GM19372 (cell line): ENCODE results near the gene FTH1.
"Not testable (repeated sequence)": the region's sequence is repeated elsewhere in the genome, so short reads cannot be mapped to it uniquely, and the experiment has no call there.

Experiments
- ATAC-seq: cut with Tn5 transposase; IDR thresholded peaks from one replicate; pipeline ENCODE4 v1.9.1; 2021; ENCODE audit warnings: mild to moderate bottlenecking, low read depth, moderate library complexity; ENCODE audit not compliant: unreplicated experiment

FTH1 gene

GRCh38 chr11:61964666-61965271 is 2.7 kb downstream of the FTH1 start:
- ATAC-seq: not testable (repeated sequence)

DNA sequence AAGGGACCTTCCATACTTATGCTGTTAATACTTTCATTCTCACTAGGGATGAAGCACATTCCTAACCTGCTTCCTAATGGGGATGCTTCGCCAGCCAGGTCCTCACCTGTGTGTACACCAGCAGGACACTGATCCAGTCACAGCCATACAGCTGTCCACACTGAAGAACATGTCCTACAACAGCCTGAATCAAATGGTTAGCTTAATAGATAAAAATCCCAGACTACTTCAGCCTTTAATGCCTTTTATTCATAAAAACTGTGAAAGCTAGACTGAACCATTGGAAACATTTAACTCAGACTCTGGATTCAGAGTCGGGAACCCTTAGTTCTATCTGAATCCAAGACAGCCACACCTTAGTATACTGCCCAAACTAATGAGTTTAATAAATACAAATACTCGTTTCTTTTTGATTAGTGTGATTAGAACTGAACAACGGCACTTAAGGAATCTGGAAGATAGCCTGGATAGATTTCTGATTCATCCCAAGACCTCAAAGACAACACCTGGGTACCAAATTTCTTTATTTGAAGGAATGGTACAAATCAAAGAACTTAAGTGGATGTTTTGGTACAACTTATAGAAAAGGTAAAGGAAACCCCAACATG is 3.3 kb downstream of the FTH1 start:
- no peak for ATAC-seq

DNA sequence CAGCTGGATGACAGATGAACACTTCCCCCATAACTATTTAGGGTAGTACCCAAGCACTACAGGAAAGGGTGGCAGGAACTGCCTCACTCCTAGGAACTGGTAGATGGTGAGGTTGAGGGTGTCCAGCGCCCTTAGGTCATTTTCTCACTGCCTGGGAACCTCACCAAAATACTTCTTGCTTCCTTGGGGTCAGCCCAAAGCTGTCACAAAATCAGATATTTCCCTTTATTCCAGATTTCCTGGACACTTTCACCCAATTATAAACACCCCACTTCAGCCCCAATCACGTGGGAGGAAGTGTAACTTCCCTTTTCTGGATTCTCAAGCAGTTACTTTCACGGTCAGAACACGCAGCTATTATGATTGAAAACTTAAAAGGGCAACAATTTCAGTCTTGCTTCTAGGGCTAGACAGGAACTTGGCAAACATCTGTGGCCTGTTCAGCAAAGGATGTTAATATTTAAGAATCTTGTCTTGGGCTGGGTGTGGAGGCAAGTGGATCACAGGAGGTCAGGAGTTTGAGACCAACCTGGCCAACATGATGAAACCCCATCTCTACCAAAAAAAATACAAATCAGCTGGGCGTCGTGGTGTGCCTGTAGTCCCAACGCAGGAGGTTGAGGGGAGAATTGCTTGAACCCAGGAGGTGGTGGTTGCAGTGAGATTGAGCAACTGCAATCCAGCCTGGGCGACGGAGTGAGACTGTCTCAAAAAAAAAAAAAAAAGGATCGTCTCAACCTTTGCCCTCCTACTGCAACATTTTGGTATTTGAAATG is 4.0 kb downstream of the FTH1 start:
- ATAC-seq: no peak

GRCh38 chr11:61963016-61963281 is 4.5 kb downstream of the FTH1 start:
- ATAC-seq: no peak

GRCh38 chr11:61962213-61963015 is 5.0 kb downstream of the FTH1 start:
- no peak for ATAC-seq

DNA sequence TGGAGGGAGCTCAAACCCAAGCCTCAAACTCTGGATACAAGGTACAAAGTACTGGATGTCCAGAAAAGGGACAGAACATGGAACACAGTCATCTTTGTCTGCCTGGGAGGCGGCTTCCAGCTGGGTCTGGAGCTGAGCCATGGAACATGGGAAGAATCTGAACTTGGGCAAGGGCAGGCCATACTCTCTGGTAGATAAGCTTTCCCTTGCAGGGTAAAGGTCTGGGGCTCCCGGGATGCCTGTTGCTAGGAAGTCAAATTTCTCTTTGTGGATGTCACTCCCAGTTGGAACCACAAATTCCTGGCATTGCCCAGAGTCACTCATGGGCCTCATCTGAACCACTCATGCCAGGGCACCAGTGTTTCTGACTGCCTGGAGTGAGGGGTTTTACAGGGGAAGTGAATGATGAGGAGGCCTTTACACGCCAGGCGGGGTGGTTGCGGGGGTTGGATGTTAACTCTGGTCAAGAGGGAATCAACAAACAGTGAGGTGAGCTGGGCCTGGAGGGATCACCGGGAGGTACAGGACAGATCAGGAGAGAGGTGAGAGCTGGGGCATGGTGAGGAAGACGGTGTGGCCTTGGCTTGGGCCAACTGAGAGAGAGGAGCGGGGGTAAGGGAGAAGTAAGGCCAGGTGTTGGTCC is 5.7 kb downstream of the FTH1 start:
- ATAC-seq: no peak

DNA sequence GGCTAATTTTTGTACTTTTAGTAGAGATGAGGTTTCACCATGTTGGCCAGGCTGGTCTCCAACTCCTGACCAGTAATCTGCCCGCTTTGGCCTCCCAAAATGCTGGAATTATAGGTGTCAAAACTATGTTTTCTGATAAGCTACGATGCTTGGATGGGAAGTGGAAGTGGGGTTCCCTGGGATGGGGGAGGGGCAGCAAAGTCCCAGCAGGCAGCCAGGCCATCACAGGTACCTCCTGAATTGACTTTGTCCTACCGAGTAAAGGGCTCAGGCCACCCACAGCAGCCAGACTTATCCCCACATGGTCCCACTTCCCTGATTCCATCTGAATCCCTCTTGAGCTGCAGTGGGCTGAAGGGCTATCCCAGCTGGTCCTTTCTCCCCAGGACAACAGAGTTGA is 6.9 kb downstream of the FTH1 start:
- ATAC-seq: no peak

DNA sequence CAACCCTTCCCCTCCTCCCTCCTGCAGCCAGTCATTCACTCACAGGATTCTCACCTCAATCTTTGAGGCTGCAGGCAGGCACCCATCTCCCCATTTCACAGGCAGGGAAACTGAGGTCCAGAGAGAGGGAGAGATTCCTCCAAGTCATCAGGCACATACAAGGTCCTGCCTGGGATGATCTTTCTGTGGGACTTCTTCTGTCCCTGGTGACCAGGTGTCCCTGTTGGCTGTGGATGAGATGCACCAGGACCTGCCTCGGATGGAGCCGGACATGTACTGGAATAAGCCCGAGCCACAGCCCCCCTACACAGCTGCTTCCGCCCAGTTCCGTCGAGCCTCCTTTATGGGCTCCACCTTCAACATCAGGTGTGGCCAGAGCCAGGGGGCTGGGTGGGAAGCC is 7.8 kb downstream of the FTH1 start:
- ATAC-seq: no peak

DNA sequence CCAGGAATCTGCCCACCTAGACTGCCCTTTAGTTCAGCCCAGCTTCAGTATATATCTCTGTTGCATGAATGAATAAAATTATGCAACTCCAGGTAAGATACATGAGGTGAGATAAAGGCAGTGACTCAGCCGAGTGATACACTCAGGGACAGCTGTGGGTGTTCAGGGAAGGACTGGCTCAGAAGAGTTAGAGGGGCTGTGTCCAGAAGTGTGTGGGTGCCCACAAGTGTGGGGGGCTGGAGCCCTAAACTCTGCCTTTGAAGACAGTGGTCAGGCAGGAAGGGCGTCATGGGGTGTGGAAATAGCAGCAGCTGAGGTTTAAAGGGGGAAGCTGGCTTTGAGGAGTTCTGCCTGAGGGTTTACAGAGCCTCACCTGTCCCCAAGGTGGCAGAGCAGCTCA is 8.3 kb downstream of the FTH1 start:
- no peak for ATAC-seq

DNA sequence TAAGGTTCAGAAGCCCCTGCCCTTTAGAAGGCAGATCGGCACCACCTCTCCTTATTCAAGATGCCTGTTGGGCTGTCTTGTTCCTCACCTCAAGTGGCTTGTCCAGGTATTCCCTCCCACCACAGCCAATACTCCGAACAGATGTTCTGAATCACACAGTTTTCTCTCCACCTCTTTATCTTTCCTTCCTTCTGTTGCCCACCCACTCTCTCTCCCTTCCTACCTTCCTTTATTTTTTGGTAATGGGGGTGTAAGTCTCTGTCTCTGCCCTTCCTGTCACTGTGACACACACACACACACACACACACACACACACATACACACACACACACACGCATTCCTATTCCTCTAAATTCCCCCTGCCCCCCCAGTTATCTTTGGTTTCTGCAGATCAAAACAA is 8.8 kb downstream of the FTH1 start:
- no peak for ATAC-seq

DNA sequence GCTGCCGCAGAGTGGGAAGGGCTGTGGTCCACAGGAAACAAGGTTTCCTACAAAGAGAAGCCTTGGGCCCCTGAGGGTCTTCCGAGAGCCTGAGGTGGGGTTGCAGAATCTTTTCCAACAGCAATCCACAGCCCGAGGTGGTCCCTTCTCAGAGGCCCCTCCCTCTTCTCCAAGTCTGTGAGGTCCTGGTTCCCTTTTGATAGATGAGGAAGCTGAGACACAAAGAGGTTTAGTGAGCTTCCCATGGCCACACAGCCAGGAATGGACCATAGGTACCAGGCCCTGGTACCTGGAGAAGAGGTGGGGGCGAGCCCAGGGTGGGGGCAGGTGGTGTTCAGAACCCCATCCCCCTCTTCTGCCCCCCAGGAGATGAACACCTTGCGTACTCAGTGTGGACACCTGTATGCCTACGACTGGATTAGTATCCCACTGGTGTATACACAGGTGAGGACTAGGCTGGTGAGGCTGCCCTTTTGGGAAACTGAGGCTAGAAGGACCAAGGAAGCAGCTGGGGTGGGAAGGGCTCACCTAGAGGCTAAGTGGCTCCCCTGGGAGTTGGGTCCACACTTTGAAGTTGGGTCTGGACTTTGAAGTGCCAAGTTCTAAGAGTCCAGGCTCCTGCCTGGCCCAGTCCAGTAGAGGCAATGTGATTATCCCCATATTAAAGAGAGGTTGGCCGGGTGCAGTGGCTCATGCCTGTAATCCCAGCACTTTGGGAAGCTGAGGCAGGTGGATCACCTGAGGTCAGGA is 10.2 kb downstream of the FTH1 start:
- ATAC-seq: no peak

- no peak for ATAC-seq
Observed at GRCh38 chr11:61956191-61957020, 11.0 kb downstream of the FTH1 start.

- ATAC-seq: no peak
Observed at GRCh38 chr11:61955422-61956135, 11.9 kb downstream of the FTH1 start.

DNA sequence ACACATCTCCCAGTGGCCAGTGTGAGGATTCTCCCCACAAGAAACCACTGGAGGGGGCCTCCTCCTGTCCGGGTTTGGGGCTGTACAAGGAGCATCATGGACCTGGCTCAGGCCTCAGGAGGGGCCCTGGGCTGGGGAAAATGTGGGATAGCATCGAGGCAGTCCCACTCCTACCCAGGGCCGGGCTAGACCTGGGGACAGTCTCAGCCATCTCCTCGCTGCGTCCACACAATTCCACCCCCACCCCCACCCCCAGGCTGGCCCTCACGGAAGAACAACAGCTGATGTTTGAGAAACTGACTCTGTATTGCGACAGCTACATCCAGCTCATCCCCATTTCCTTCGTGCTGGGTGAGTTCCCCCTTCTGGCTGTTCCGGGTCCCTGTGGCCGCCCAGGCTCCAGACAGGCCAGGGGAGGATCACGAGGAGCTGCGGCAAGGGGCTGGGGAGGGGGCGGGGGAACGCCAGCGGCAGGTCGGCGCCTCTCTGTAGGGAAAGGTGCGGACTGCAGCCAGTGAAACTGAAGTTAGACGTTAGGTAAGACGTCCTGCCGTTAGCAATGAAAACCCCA is 12.5 kb downstream of the FTH1 start:
- ATAC-seq: no peak

GRCh38 chr11:61954106-61954850 is 13.2 kb downstream of the FTH1 start:
- ATAC-seq: no peak

GRCh38 chr11:61953632-61954031 is 13.8 kb downstream of the FTH1 start:
- ATAC-seq: not testable (repeated sequence)

- no peak for ATAC-seq
Observed at GRCh38 chr11:61952882-61953281, 14.6 kb downstream of the FTH1 start.
